ENCODE results near the gene UNC79.

UNC79 gene

GRCh38 chr14:93732524-93732923 lies 301.8 kb downstream of the UNC79 start:
- no peak for DNase-seq

DNA sequence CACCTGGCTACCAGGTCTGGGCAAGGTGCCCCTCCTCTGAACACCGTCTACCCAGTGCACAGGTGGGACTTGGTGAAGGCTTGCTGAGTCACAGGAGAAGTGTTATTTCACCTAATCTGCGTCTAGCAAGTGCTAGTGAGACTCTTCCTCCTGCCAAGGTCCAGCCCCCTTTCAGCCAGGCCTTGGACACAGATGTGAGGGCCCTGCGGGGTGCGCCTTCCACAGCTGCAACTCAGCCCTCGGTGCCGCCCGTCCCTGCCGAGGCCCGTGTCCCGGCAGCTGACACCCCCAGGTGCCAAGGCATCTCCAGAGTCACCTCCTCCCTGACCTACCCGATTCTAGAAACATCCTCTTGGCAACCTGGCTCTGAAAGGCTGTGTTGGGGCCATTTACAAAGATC lies 302.5 kb downstream of the UNC79 start:
- no peak for DNase-seq

DNA sequence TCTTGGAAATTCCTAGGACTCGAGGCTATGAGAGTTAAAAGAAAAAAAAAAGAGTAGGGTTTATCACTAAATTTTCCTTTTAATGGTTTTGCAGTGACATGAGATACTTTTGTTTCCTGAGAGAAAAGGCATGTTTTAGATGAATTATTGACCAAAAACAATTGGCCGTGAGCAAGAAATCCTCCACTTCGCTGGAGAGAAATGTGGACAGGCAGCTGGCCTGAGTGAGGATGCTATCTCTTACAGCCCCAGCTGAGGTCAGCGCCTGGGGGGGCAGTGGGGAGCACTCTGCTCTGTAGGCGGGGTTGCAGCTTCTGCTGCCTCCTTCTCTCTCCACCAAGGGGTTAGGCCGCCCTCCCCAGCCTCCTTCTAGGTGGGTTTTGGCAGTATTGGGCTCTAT lies 302.9 kb downstream of the UNC79 start:
- DNase-seq, result no peak

DNA sequence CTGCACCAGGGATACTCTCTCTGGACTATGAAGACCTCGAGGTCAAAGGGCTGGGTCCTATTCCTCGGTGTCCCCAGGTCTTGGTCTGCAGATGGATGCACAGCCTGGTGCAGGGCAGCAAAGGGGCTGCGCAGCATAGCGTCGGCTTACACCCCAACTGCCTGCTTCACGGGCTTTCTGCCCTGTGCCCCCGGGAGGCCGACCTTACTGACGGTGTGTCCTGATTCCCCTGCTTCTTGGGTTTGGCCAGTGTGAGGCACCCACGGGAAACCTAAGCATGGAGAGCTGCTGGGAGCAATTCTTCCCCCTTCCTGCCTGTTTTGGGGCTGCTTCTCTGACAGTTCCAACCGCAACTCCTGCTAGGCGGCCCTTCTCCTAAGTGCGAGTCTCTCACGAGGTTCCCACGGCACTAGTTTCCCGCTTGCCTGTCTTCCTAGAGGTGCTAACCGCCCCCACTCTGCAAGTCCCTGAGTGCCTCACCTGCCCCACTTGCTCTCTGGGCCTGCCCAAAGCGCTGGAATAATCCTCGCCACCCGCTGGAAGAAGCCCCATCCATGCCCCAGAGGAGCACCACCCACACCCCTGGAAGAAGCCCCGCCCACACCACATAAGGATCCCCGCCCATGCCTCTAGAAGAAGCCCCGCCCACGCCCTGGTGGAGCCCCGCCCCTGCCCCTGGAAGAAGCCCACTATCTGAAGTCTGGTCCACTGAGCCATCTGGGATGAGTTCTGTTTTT lies 303.5 kb downstream of the UNC79 start:
- no peak for DNase-seq

DNA sequence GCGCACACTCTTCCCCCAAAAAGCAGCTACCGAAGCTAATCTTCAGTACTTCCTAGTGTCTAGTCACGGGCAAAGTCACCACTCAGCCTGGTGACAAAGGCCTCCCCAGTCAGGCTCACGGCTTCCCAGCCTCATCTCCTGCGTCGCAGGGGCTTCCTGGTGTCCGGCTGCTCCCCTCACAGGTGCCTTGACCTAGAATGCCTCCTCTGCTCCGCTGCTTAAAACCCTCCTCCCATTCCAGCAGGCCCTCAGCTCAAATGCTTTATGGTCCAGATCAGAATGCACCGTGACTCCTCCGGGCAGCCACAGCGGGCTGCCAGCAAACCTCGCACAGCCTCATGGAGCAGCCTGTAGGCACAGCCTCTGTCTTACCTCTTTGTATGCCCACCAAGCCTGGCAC lies 304.5 kb downstream of the UNC79 start:
- no peak for DNase-seq

DNA sequence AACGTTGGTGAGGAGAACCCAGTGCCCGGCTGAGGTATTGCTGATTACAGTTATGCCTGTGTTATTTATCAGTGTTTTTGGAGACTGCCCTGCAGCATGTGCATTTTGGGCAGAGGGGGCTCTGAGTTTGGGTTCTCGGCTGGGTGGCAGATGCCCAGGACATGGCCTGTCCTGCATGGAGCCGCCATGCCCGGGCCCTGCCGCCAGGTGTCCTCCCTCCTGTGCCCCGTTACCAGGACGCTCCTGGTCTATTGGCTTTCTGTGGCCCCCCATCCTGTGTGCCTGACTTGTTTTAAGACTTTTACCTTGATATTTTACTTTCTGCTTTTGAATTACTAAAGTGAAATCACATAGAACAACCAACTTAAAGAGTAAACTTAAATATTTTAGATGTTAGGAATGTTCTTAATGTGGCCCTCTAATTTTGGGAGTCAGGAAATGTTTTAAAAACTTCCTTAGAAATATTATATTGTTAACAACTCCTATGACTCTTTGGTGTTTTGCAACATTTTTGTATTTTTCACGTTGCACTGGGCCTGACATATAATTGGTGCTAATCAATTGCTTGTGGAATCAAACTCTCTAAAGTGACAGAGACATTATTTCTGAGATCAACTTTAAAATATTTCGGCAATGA lies 305.8 kb downstream of the UNC79 start:
- no peak for DNase-seq

DNA sequence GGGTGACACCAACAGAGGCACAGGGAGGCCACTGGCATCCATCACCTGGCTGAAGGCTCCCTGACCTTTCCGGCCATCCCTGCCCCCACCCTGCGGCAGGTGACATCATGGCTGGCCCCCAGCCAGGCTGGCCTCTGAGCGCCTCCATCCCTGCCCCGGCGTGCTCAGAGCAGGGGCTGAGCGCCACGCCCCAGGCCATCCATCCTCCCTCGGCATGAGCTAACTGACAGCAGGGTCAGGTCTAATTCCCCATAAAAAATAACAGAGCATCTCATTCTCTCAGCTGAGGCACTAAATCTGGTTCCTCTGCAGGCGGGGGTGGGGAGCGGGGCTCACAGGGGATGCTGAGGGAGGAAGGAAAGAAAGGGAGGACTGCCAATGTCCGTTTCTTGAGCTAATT lies 306.9 kb downstream of the UNC79 start:
- no peak for DNase-seq

GRCh38 chr14:93741556-93742230 lies 311.0 kb downstream of the UNC79 start:
- no peak for DNase-seq

- no peak for DNase-seq
Measured at GRCh38 chr14:93742761-93743160, 312.0 kb downstream of the UNC79 start.

- DNase-seq, result no peak
Measured at GRCh38 chr14:93743270-93744060, 312.7 kb downstream of the UNC79 start.

- no peak for DNase-seq
Measured at GRCh38 chr14:93744176-93744575, 313.4 kb downstream of the UNC79 start.

- no peak for DNase-seq
Measured at GRCh38 chr14:93744876-93745275, 314.1 kb downstream of the UNC79 start.

GRCh38 chr14:93745603-93746273 lies 315.0 kb downstream of the UNC79 start:
- DNase-seq, result no peak

GRCh38 chr14:93747102-93747501 lies 316.4 kb downstream of the UNC79 start:
- no peak for DNase-seq

DNA sequence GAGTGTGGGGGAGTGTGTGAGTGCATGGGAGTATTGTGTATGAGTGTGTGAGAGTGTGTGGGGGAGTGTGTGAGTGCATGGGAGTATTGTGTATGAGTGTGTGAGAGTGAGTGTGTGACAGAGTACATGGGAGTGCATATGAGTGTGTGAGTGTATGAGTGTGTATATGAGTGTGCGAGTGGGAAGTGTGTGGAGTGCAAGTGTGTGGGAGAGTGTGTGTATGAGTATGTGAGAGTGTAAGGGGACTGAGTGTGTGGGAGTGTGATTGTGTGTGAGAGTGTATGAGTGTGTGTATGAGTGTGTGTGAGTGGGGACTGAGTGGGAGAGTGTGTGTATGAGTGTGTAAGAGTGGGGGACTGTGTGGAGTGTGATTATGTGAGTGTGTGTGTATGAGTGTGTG lies 316.8 kb downstream of the UNC79 start:
- DNase-seq, result no peak

GRCh38 chr14:93748208-93749075 lies 317.7 kb downstream of the UNC79 start:
- no peak for DNase-seq

DNA sequence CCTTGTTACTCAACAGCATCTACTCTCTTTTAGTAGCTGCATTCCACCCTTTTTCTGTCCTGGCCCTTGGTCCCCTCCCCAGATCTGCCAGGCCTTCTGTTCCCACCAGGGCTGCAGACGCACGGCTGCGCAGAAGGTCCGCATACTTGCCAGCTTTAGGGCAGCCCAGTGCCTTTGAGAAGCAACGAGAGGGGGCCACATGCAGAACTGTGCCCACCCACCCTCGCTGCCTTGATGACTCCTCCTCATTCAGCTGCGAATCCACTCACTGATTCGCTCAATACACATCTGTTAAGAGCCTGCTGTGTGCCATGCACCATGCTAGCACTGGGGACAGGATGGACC lies 318.3 kb downstream of the UNC79 start:
- DNase-seq, result no peak

DNA sequence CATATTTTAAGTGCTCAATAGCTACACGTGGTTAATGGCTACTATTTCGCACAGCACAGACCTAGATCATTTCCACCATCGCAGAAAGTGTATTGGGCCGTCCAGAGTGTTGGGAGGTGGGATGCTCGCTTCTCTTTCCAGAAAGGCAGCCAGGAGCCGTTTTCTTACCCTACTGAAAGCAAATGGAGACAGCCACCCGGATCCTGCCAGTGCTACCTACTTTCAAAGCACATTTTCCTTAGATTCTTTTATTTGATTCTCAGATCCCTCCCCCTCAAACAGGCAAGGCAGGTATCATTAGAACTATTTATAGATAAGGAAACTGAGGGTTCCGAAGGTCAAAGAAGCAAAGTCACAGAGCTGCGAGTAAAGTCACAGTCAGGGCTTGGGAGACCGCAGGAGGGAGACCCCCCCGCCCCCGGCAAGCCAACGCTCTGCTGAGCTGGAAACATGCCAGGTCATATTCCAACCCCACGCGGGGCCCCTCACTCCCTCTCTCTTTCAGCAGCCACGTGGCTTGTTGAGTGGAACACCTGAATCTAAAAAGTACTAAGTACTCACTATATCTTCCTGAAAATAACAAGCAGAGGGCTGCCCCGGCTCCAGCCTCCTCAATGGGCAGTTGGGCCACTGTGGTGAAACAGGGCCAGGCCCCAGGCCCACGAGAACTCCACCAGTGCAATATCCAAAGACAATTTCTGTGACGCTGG lies 321.4 kb downstream of the UNC79 start:
- DNase-seq, result no peak

GRCh38 chr14:93752980-93753561 lies 322.3 kb downstream of the UNC79 start:
- no peak for DNase-seq

- DNase-seq, result no peak
Measured at GRCh38 chr14:93753647-93754046, 322.9 kb downstream of the UNC79 start.

DNA sequence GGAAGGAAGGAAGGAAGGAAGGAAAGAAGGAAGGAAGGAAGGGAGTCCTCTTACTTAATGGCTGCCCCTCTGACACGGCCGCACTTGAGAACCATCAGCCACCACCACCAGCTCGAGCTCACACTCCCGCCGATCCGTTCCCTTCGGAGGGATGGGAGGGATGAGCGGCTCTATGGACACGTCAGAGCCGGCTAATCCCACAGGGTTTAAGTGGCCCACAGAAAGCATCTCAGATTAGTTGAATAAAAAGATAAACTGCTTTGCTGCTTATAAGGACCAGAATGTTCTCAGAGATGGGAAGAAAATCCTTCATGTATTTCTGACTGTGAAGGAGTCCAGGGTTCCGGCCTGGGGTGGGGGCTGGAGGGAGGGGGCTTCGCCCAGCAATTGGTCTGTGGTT lies 326.5 kb downstream of the UNC79 start:
- DNase-seq, result no peak

Data from right hindlimb (tissue), 1 donor.